HEK293 (cell line): ENCODE data around the gene CPNE5.

Source experiments
- CTCF ChIA-PET: fragments of 350-600 bp; formaldehyde crosslinking; extraction: SDS; loops from one replicate; lab custom pipeline; 2021; ENCODE audit warnings: antibody characterized with exemption; lab: Yijun Ruan, JAX
- POLR2A ChIA-PET: fragments of 300-600 bp; formaldehyde crosslinking; extraction: SDS; loops from one replicate; lab custom pipeline; 2020; ENCODE audit warnings: antibody characterized with exemption, inconsistent platforms; lab: Yijun Ruan, JAX
- H3K27ac ChIP-seq: fragments of 200-500 bp; sonication (Bioruptor generic); 2 replicates; pipeline ENCODE4 v1.5.1; 2014; ENCODE audit warnings: low read depth, low read length, control low read depth, inconsistent platforms; ENCODE audit errors: extremely low read depth
- H3K36me3 ChIP-seq, 2 experiments: fragments of 200-500 bp in 1 of 2; sonication (Bioruptor generic) in 1 of 2; 1 replicate in 1 of 2; 2 replicates in 1 of 2; pipeline ENCODE4 v1.5.1; 2014 to 2017; ENCODE audit warnings: inconsistent platforms in 2 of 2, low read length in 2 of 2; ENCODE audit not compliant: control insufficient read depth in 2 of 2, insufficient read depth in 1 of 2
- H3K4me1 ChIP-seq: fragments of 200-500 bp; sonication (Bioruptor generic); 2 replicates; pipeline ENCODE4 v1.5.1; 2014; ENCODE audit warnings: mild to moderate bottlenecking, low read length, inconsistent platforms; ENCODE audit not compliant: control insufficient read depth, insufficient read depth
- H3K4me3 ChIP-seq: 2 replicates; pipeline ENCODE4 v1.5.1; 2011; ENCODE audit warnings: low read depth, mild to moderate bottlenecking, control low read depth, low read length, moderate library complexity
- H3K9me3 ChIP-seq: fragments of 200-500 bp; sonication (Bioruptor generic); 2 replicates; pipeline ENCODE4 v1.5.1; 2014; ENCODE audit warnings: low read depth, low read length, inconsistent platforms; ENCODE audit not compliant: control insufficient read depth, insufficient read depth
- BCL11B ChIP-seq: fragments of 450-650 bp; formaldehyde crosslinking; IDR thresholded peaks from 2 replicates; pipeline ENCODE4 v1.5.1; 2016; ENCODE audit warnings: low read depth, missing biosample characterization, missing genetic modification characterization
- HOXA7 ChIP-seq: sonication (generic); formaldehyde crosslinking; IDR thresholded peaks from 2 replicates; pipeline ENCODE4 v1.8.1; 2022; ENCODE audit warnings: missing genetic modification reagents, borderline replicate concordance
- HOXC10 ChIP-seq: sonication (generic); formaldehyde crosslinking; IDR thresholded peaks from 2 replicates; pipeline ENCODE4 v1.8.1; 2023; ENCODE audit warnings: mild to moderate bottlenecking, missing genetic modification reagents
- IKZF3 ChIP-seq: fragments of 450-650 bp; IDR thresholded peaks from 2 replicates; pipeline ENCODE4 v1.5.0; 2018; ENCODE audit warnings: missing biosample characterization, mild to moderate bottlenecking, missing genetic modification characterization, moderate library complexity
- KLF1 ChIP-seq: fragments of 450-650 bp; formaldehyde crosslinking; IDR thresholded peaks from 2 replicates; pipeline ENCODE4 v1.5.1; 2016; ENCODE audit warnings: missing biosample characterization, missing genetic modification characterization
- KLF16 ChIP-seq: fragments of 450-650 bp; formaldehyde crosslinking; IDR thresholded peaks from 2 replicates; pipeline ENCODE4 v1.5.1; 2017; ENCODE audit warnings: missing biosample characterization, missing genetic modification characterization
- KLF8 ChIP-seq: fragments of 450-650 bp; formaldehyde crosslinking; IDR thresholded peaks from 2 replicates; pipeline ENCODE4 v1.5.1; 2016; ENCODE audit warnings: missing biosample characterization, missing genetic modification characterization
- MEIS1 ChIP-seq: sonication (generic); formaldehyde crosslinking; IDR thresholded peaks from 2 replicates; pipeline ENCODE4 v1.8.1; 2022; ENCODE audit warnings: missing genetic modification reagents, mild to moderate bottlenecking, borderline replicate concordance
- MYNN ChIP-seq: fragments of 450-650 bp; formaldehyde crosslinking; IDR thresholded peaks from 2 replicates; pipeline ENCODE4 v1.5.1; 2016; ENCODE audit warnings: missing biosample characterization, missing genetic modification characterization, borderline replicate concordance
- SCRT1 ChIP-seq: fragments of 450-650 bp; formaldehyde crosslinking; IDR thresholded peaks from 2 replicates; pipeline ENCODE4 v1.5.1; 2016; ENCODE audit warnings: missing biosample characterization, missing genetic modification characterization, borderline replicate concordance
- ZBTB21 ChIP-seq: fragments of 450-650 bp; formaldehyde crosslinking; IDR thresholded peaks from 2 replicates; pipeline ENCODE4 v1.5.1; 2017; ENCODE audit warnings: missing biosample characterization, missing genetic modification characterization
- ZFP37 ChIP-seq: fragments of 450-650 bp; formaldehyde crosslinking; IDR thresholded peaks from 2 replicates; pipeline ENCODE4 v1.5.1; 2016; ENCODE audit warnings: missing biosample characterization, missing genetic modification characterization
- ZNF10 ChIP-seq: fragments of 450-650 bp; formaldehyde crosslinking; IDR thresholded peaks from 2 replicates; pipeline ENCODE4 v1.5.1; 2017; ENCODE audit warnings: missing biosample characterization, missing genetic modification characterization
- ZNF121 ChIP-seq: fragments of 450-650 bp; formaldehyde crosslinking; IDR thresholded peaks from 2 replicates; pipeline ENCODE4 v1.5.1; 2016; ENCODE audit warnings: missing biosample characterization, missing genetic modification characterization
- ZNF140 ChIP-seq: fragments of 450-650 bp; formaldehyde crosslinking; IDR thresholded peaks from 2 replicates; pipeline ENCODE4 v1.5.1; 2016; ENCODE audit warnings: missing biosample characterization, missing genetic modification characterization
- ZNF157 ChIP-seq: fragments of 450-650 bp; formaldehyde crosslinking; IDR thresholded peaks from 2 replicates; pipeline ENCODE4 v1.5.1; 2016; ENCODE audit warnings: missing biosample characterization, missing genetic modification characterization
- ZNF184 ChIP-seq: fragments of 450-650 bp; IDR thresholded peaks from 2 replicates; pipeline ENCODE4 v1.5.1; 2018; ENCODE audit warnings: missing biosample characterization, mild to moderate bottlenecking, missing genetic modification characterization
- ZNF2 ChIP-seq: fragments of 450-650 bp; formaldehyde crosslinking; IDR thresholded peaks from 2 replicates; pipeline ENCODE4 v1.5.1; 2016; ENCODE audit warnings: missing biosample characterization, missing genetic modification characterization
- ZNF221 ChIP-seq: fragments of 450-650 bp; formaldehyde crosslinking; IDR thresholded peaks from 2 replicates; pipeline ENCODE4 v1.5.1; 2017; ENCODE audit warnings: missing biosample characterization, missing genetic modification characterization, borderline replicate concordance
- ZNF24 ChIP-seq: fragments of 450-650 bp; formaldehyde crosslinking; IDR thresholded peaks from 2 replicates; pipeline ENCODE4 v1.5.1; 2016; ENCODE audit warnings: missing biosample characterization, missing genetic modification characterization
- ZNF248 ChIP-seq: fragments of 450-650 bp; formaldehyde crosslinking; IDR thresholded peaks from 2 replicates; pipeline ENCODE4 v1.5.1; 2017; ENCODE audit warnings: missing biosample characterization, missing genetic modification characterization
- ZNF404 ChIP-seq: fragments of 450-650 bp; formaldehyde crosslinking; IDR thresholded peaks from 2 replicates; pipeline ENCODE4 v1.5.1; 2017; ENCODE audit warnings: missing biosample characterization, missing genetic modification characterization
- ZNF426 ChIP-seq: fragments of 450-650 bp; formaldehyde crosslinking; IDR thresholded peaks from 2 replicates; pipeline ENCODE4 v1.5.1; 2017; ENCODE audit warnings: missing biosample characterization, missing genetic modification characterization, mild to moderate bottlenecking, inconsistent platforms, moderate library complexity
- ZNF433 ChIP-seq: fragments of 450-650 bp; formaldehyde crosslinking; IDR thresholded peaks from 2 replicates; pipeline ENCODE4 v1.5.1; 2016; ENCODE audit warnings: missing biosample characterization, missing genetic modification characterization, low read depth
- ZNF473 ChIP-seq: fragments of 450-650 bp; formaldehyde crosslinking; IDR thresholded peaks from 2 replicates; pipeline ENCODE4 v1.5.1; 2017; ENCODE audit warnings: missing biosample characterization, missing genetic modification characterization
- ZNF571 ChIP-seq: fragments of 450-650 bp; formaldehyde crosslinking; IDR thresholded peaks from 2 replicates; pipeline ENCODE4 v1.5.0; 2017; ENCODE audit warnings: missing biosample characterization, missing genetic modification characterization
- ZNF596 ChIP-seq: fragments of 450-650 bp; IDR thresholded peaks from 2 replicates; pipeline ENCODE4 v1.5.0; 2018; ENCODE audit warnings: missing biosample characterization, mild to moderate bottlenecking, missing genetic modification characterization, moderate library complexity
- ZNF624 ChIP-seq: fragments of 450-650 bp; formaldehyde crosslinking; IDR thresholded peaks from 2 replicates; pipeline ENCODE4 v1.5.1; 2017; ENCODE audit warnings: missing biosample characterization, missing genetic modification characterization
- ZNF707 ChIP-seq: fragments of 450-650 bp; formaldehyde crosslinking; IDR thresholded peaks from 2 replicates; pipeline ENCODE4 v1.5.1; 2016; ENCODE audit warnings: missing biosample characterization, missing genetic modification characterization
- ZNF768 ChIP-seq: fragments of 450-650 bp; formaldehyde crosslinking; IDR thresholded peaks from 2 replicates; pipeline ENCODE4 v1.5.1; 2018; ENCODE audit warnings: missing biosample characterization, mild to moderate bottlenecking, missing genetic modification characterization
- TF ChIP-seq, protein P1 (sequence below): fragments of 450-650 bp; formaldehyde crosslinking; IDR thresholded peaks from 2 replicates; pipeline ENCODE4 v1.5.1; 2016; ENCODE audit warnings: missing biosample characterization, missing genetic modification characterization
- TF ChIP-seq, protein P2 (sequence below): fragments of 450-650 bp; IDR thresholded peaks from 2 replicates; pipeline ENCODE4 v1.5.1; 2018; ENCODE audit warnings: missing biosample characterization, mild to moderate bottlenecking, missing genetic modification characterization
- TF ChIP-seq, protein P3 (sequence below): fragments of 450-650 bp; formaldehyde crosslinking; IDR thresholded peaks from 2 replicates; pipeline ENCODE4 v1.5.1; 2017; ENCODE audit warnings: missing biosample characterization, missing genetic modification characterization

CPNE5 gene

DNA sequence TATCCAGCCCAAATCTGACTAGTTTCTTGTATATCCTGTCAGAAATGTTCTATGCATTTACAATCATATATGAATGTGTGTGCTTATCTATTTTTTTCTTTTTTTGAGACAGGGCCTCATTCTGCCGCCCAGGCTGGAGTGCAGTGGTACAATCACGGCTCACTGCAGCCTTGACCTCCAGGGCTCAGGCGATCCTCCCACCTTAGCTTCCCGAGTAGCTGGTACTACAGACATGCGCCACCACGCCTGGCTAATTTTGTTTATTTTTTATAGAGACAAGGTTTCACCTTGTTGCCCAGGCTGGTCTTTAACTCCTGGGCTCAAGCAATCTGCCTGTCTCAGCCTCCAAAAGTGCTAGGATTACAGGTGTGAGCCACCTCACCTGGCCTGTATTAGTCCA is 144.6 kb downstream of the CPNE5 start:
- POLR2A ChIA-PET: interaction anchor here (1.3 kb wide), 1 partner anchor 16 kb away, joined by 3 read pairs; the partner anchor contains the start of gene CDKN1A

DNA sequence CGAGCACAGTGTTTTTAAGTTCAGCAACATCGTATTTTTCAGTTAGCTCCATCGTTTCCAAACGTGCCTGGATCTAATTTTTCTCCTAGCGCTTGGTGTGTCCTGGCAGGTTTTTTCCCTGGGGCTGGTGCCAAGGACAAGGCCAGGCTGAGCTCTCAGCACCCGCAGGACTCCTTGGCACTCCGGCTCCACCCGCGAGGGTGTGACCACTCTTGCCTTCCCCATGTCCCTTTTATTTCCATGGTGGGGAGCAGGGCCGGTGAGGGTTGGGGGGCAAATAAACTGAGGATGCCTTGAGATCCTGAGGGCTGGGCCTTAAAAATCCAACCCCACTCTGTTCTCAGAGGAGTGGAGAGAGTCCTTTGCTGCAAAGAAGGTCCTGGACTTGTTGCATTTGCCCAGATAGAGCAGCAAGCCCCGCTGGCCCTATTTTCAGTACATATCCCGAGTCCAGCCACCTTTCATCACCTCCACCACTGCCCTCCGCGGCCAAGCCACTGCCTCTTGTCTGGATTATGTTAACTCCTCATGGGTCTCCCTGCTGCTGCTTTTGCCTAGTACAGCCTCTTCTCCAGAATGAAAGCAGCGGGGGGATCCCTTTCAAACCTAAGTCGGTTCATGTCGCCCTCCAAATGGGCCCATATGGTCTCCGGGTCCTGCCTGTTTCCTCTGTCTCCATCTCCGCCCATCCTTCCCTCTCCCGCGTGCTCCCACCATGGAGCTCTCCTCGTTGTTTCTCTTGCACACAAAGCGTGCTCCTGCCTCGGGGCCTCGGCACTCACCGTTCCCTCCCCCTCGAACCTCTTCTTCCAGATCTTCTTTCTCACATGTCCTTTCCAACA is 146.2 kb downstream of the CPNE5 start:
- Histone ChIP-seq H3K9me3 (no peaks in the 10 kb centered on the region), H3K4me3 (no peak overlapping the region), H3K36me3 (no peaks in the 10 kb centered on the region), H3K4me1 (no peaks in the 10 kb centered on the region), H3K27ac (no peak overlapping the region)
- ChIA-PET CTCF (interaction anchor here (1.0 kb wide), 1 partner anchor 12 kb away, joined by 4 read pairs; no protein-coding TSS in a partner anchor), POLR2A (interaction anchor here (0.6 to 0.7 kb wide), 2 partner anchors 14 to 83 kb away, joined by 3 read pairs; partner anchors contain the start of gene CDKN1A)
- no peak for TF ChIP-seq ZBTB21 (tag by site-specific recombination)
- no peak for TF ChIP-seq ZNF221 (tag by site-specific recombination)
- TF ChIP-seq SCRT1: no peak
- TF ChIP-seq, protein P1, sequence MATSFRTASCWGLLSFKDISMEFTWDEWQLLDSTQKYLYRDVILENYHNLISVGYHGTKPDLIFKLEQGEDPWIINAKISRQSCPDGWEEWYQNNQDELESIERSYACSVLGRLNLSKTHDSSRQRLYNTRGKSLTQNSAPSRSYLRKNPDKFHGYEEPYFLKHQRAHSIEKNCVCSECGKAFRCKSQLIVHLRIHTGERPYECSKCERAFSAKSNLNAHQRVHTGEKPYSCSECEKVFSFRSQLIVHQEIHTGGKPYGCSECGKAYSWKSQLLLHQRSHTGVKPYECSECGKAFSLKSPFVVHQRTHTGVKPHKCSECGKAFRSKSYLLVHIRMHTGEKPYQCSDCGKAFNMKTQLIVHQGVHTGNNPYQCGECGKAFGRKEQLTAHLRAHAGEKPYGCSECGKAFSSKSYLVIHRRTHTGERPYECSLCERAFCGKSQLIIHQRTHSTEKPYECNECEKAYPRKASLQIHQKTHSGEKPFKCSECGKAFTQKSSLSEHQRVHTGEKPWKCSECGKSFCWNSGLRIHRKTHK (tag by site-specific recombination): no peak
- TF ChIP-seq ZNF426 (tag by site-specific recombination): no peak
- TF ChIP-seq, protein P2, sequence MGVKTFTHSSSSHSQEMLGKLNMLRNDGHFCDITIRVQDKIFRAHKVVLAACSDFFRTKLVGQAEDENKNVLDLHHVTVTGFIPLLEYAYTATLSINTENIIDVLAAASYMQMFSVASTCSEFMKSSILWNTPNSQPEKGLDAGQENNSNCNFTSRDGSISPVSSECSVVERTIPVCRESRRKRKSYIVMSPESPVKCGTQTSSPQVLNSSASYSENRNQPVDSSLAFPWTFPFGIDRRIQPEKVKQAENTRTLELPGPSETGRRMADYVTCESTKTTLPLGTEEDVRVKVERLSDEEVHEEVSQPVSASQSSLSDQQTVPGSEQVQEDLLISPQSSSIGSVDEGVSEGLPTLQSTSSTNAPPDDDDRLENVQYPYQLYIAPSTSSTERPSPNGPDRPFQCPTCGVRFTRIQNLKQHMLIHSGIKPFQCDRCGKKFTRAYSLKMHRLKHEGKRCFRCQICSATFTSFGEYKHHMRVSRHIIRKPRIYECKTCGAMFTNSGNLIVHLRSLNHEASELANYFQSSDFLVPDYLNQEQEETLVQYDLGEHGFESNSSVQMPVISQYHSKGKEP (tag by site-specific recombination): no peak
- no peak for TF ChIP-seq IKZF3 (tag by site-specific recombination)
- no peak for TF ChIP-seq ZNF433 (tag by site-specific recombination)
- no peak for TF ChIP-seq ZNF157
- no peak for TF ChIP-seq HOXC10 (CRISPR knock-in tag)
- TF ChIP-seq ZNF140 (tag by site-specific recombination): no peak
- no peak for TF ChIP-seq ZNF404 (tag by site-specific recombination)
- TF ChIP-seq ZNF121 (tag by site-specific recombination): no peak
- no peak for TF ChIP-seq ZNF248 (tag by site-specific recombination)
- no peak for TF ChIP-seq ZFP37 (tag by site-specific recombination)
- TF ChIP-seq BCL11B: no peak
- no peak for TF ChIP-seq ZNF571 (tag by site-specific recombination)
- TF ChIP-seq MEIS1 (CRISPR knock-in tag): no peak
- no peak for TF ChIP-seq ZNF707

More for the DNA sequence above, 144.6 kb downstream of the CPNE5 start:
- Histone ChIP-seq H3K27ac (no peak overlapping the region), H3K9me3 (no peaks in the 10 kb centered on the region), H3K4me1 (no peaks in the 10 kb centered on the region), H3K36me3 (no peaks in the 10 kb centered on the region), H3K4me3 (no peak overlapping the region)
- CTCF ChIA-PET: interaction anchor here (1.3 kb wide), 1 partner anchor 71 kb away, joined by 3 read pairs; no protein-coding TSS in a partner anchor
- no peak for TF ChIP-seq HOXA7 (CRISPR knock-in tag)
- TF ChIP-seq KLF16 (tag by site-specific recombination): no peak
- no peak for TF ChIP-seq ZNF473
- no peak for TF ChIP-seq ZNF10 (tag by site-specific recombination)
- TF ChIP-seq, protein P3, sequence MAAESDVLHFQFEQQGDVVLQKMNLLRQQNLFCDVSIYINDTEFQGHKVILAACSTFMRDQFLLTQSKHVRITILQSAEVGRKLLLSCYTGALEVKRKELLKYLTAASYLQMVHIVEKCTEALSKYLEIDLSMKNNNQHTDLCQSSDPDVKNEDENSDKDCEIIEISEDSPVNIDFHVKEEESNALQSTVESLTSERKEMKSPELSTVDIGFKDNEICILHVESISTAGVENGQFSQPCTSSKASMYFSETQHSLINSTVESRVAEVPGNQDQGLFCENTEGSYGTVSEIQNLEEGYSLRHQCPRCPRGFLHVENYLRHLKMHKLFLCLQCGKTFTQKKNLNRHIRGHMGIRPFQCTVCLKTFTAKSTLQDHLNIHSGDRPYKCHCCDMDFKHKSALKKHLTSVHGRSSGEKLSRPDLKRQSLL (tag by site-specific recombination): no peak
- no peak for TF ChIP-seq ZNF768
- TF ChIP-seq ZNF596 (tag by site-specific recombination): no peak
- no peak for TF ChIP-seq ZNF571 (tag by site-specific recombination)
- no peak for TF ChIP-seq ZNF624 (tag by site-specific recombination)
- no peak for TF ChIP-seq ZNF184 (tag by site-specific recombination)
- no peak for TF ChIP-seq ZNF24 (tag by site-specific recombination)
- no peak for TF ChIP-seq KLF8 (tag by site-specific recombination)
- no peak for TF ChIP-seq KLF1 (tag by site-specific recombination)
- no peak for TF ChIP-seq ZNF2 (tag by site-specific recombination)
- no peak for TF ChIP-seq MYNN (tag by site-specific recombination)
- TF ChIP-seq HOXC10 (CRISPR knock-in tag): no peak
